Fibroblast of the aortic adventitia (primary cell): ENCODE data around the gene GUK1. TPM values are rescaled to one million over a fixed set of nuclear protein-coding genes. Genes with fewer than 3 reads are reported as not detected.
"Not testable (repeated sequence)": the region's sequence is repeated elsewhere in the genome, so short reads cannot be mapped to it uniquely, and the experiment has no call there.

Experiments used
- DNase-seq: peaks from one replicate; pipeline ENCODE4 v3.0.0-alpha.2; 2010; ENCODE audit warnings: low read depth
- H3K4me3 ChIP-seq: 2 replicates; pipeline ENCODE4 v1.5.1; 2011; ENCODE audit warnings: low read depth, mild to moderate bottlenecking, control low read depth, low read length, moderate library complexity
- CTCF ChIP-seq: IDR thresholded peaks from 2 replicates; pipeline ENCODE4 v1.5.1; 2011; ENCODE audit warnings: mild to moderate bottlenecking, low read length, control low read depth, inconsistent platforms; ENCODE audit not compliant: insufficient read depth
- small RNA-seq: library from RNA; depleted of rRNA; stranded (forward); fragments of <200 nt; gene quantifications from one replicate; pipeline ENCODE3, GENCODE V24; 2012
- total RNA-seq: library from RNA; depleted of rRNA; stranded (reverse); fragments of >200 nt; gene quantifications from 2 replicates; pipeline ENCODE4 v1.2.3, GENCODE V29; 2012; ENCODE audit warnings: low replicate concordance

GUK1 gene
- total RNA-seq, 1 donor = 217 TPM

GRCh38 chr1:228185641-228185965, 45.5 kb downstream of the GUK1 start:
- no peak for TF ChIP-seq CTCF
- no peak overlapping the region for H3K4me3 ChIP-seq
- no peak for DNase-seq

- not testable (repeated sequence) for H3K4me3 ChIP-seq, DNase-seq
Measured at GRCh38 chr1:228188249-228188648, 48.2 kb downstream of the GUK1 start.

DNA sequence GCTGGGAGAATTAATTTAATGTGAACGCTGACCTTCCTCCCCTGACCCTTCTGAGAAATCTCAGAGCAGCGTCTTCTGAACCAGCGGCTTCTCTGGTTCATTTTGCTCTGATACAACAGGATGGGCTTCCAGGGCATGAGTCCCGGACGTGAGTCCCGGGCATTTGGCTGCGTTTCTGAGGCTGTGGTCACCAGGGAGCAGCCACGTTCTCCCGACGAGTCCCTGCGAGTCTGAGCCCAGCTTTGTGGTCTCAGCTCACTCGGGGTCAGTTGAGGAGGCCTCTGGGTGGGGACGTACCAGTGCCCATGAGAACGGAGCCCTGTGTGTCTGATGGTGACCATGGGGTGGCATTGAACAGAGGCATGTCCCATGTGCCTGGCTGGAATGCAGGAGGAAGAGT, 50.1 kb downstream of the GUK1 start:
- TF ChIP-seq CTCF = no peak
- no peak overlapping the region for H3K4me3 ChIP-seq
- no peak for DNase-seq

- H3K4me3 ChIP-seq = no peak overlapping the region
- no peak for DNase-seq
- TF ChIP-seq CTCF = no peak
Measured at GRCh38 chr1:228190778-228191177, 50.7 kb downstream of the GUK1 start.

GRCh38 chr1:228194436-228194835, 54.4 kb downstream of the GUK1 start:
- DNase-seq = no peak
- no peak overlapping the region for H3K4me3 ChIP-seq
- TF ChIP-seq CTCF = no peak

- DNase-seq = no peak
- no peak overlapping the region for H3K4me3 ChIP-seq
- TF ChIP-seq CTCF = no peak
Measured at GRCh38 chr1:228194921-228195812, 55.1 kb downstream of the GUK1 start.

- TF ChIP-seq CTCF = no peak
- H3K4me3 ChIP-seq = no peak overlapping the region
- DNase-seq = no peak
Measured at GRCh38 chr1:228197555-228198147, 57.6 kb downstream of the GUK1 start.

Small RNAs within 50 kb of the gene (small RNA-seq; reads per million reads assigned to genes)
- gene AL359510.1 = not detected

Other genes with a start within 250 kb of the GUK1 start
- 0.41 and 0.99 TPM in 2 replicates for gene WNT9A, start 192.3 kb upstream of the GUK1 start, total RNA-seq
- gene WNT3A, start 133.3 kb upstream of the GUK1 start, total RNA-seq = not detected in 2 replicates
- gene ARF1, start 57.6 kb upstream of the GUK1 start, total RNA-seq = 58.0 and 246 TPM in 2 replicates
- 5.9 and 21.8 TPM in 2 replicates for gene C1orf35, start 37.0 kb upstream of the GUK1 start, total RNA-seq
- gene MRPL55, start 31.0 kb upstream of the GUK1 start, total RNA-seq = 32.5 and 74.1 TPM in 2 replicates
- 2.0 and 2.6 TPM in 2 replicates for gene GJC2, start 9.7 kb downstream of the GUK1 start, total RNA-seq
- gene IBA57, start 25.5 kb downstream of the GUK1 start, total RNA-seq = 6.1 and 16.9 TPM in 2 replicates
- 0.99 and 3.1 TPM in 2 replicates for gene OBSCN, start 67.8 kb downstream of the GUK1 start, total RNA-seq